GM13976 (cell line): ENCODE data around the gene FUT8.

Experiments used
- DNase-seq: peaks from one replicate; pipeline ENCODE4 v3.0.0; 2012; ENCODE audit warnings: low spot score
- in situ Hi-C: fragments of 300-500 bp; cut with MboI; formaldehyde crosslinking; loops from one replicate; pipeline ENCODE4 v1.12.0; 2022; ENCODE audit warnings: low sequenced_read_pairs, mixed read lengths, inconsistent platforms; ENCODE audit not compliant: unreplicated experiment
- TF ChIP-seq, protein P1 (sequence below): IDR thresholded peaks from 2 replicates; pipeline ENCODE4 v1.5.1; 2012; ENCODE audit warnings: borderline replicate concordance, mild to moderate bottlenecking; ENCODE audit not compliant: insufficient read depth; ENCODE audit errors: extremely low read depth, missing control alignments, control extremely low read depth

Gene FUT8

DNA sequence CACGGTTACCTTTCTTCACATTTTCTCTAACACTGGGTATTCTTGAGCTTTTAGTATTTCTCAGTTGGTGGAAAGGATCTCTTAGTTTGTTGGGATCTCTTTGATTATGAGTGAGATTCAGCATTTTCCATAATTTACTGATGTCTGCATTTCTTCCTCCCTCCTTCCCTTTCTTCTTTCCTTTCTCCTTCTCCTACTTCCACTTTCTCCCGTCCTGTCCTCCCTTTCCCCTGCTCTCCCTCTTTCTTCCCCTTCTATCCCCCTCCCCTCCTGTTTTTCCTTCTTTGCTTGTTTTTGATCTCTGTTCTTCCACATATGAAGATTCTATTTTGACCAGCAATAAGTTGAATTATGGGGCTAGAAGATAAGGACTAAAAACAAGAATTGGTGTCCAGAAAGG is 66.9 kb downstream of the FUT8 start:
- TF ChIP-seq, protein P1, sequence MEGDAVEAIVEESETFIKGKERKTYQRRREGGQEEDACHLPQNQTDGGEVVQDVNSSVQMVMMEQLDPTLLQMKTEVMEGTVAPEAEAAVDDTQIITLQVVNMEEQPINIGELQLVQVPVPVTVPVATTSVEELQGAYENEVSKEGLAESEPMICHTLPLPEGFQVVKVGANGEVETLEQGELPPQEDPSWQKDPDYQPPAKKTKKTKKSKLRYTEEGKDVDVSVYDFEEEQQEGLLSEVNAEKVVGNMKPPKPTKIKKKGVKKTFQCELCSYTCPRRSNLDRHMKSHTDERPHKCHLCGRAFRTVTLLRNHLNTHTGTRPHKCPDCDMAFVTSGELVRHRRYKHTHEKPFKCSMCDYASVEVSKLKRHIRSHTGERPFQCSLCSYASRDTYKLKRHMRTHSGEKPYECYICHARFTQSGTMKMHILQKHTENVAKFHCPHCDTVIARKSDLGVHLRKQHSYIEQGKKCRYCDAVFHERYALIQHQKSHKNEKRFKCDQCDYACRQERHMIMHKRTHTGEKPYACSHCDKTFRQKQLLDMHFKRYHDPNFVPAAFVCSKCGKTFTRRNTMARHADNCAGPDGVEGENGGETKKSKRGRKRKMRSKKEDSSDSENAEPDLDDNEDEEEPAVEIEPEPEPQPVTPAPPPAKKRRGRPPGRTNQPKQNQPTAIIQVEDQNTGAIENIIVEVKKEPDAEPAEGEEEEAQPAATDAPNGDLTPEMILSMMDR: no peak
- DNase-seq: no peak
- in situ Hi-C loops: no loop called here

DNA sequence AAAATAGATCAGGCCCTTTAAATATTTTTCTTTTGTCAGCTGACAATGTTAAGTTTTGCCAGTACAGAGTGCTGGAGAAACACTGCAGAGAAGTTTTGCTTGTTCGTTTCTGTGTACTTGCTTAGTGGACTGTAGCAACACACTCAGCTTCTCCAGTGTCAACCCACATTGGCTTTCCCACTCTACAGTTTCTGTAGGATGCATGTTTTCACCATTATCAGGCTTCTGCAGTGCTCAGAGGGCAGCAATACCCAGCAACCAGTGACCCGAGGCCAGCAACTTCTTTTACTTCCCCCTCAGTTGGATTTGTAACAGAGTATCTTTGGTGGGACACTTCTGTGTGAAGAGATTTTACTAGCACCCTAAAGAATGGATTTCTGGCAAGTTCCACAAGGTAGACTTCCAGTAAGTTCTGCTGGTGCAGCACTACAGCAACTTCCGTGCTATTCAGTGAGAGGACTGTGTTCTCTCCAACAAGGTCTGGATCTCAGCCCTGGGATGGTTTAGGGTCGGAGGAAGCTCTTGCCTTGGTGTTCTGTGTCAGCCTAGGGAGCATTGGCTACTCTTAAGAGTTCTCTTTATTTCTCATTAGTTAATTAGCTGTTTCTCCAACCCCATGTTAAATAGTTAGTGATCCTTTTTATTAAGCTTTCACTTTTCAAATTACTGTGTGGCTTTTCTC is 70.4 kb downstream of the FUT8 start:
- TF ChIP-seq, protein P1: no peak
- in situ Hi-C loops: no loop called here
- no peak for DNase-seq

DNA sequence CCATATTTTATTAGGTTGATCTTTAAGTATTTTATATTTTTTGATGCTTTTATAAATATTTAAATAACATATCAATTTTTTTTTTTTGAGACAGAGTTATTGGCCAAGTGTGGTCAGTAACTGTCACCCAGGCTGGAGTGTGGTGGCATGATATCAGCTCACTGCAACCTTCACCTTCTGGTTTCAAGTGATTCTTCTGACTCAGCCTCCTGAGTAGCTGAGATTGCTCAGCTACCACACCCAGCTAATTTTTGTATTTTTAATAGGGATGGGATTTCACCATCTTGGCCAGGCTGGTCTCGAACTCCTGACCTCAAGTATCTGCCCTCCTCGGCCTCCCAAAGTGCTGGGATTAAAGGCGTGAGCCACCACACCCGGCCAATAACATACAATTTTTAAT is 71.1 kb downstream of the FUT8 start:
- in situ Hi-C loops: no loop called here
- TF ChIP-seq, protein P1: no peak
- no peak for DNase-seq

DNA sequence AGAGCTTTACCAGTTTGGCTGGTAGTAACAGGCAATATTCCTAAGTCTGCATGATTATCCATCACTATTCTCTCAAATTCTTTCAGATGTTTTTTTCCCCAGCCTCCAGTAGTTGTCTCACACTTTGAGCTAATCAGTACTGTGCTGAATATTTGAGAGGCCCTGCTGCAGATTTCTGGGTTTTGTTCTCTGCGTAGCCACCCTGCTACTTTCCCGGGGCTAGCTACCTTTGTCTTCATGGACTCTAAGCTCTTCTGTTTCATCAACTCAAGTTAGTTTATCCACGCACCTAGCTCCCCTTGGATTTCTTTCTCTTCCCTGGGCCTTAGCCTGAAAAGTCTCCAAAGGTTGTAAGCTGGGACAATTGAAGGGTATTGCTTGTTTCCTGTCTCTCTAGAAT is 73.0 kb downstream of the FUT8 start:
- DNase-seq: no peak
- TF ChIP-seq, protein P1: no peak
- in situ Hi-C loops: no loop called here

DNA sequence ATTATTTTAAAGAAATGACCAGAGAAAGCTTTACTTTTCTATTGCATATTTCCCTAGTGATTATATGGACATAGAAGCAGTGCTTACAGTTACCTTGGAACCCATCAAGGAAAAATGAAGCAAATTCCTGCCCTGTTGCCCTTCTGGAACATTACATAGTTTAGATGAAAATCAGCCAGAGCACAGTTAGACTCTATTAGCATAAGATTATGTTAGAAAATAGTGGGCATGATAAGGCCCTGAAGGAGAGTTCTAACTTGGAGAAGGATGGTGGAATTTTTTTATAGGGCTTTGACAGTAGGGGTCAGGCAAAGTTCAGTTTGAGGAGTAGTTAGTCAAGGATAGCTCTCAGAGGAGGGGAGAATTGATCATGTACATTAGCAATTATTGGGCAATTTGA is 74.3 kb downstream of the FUT8 start:
- in situ Hi-C loops: no loop called here
- TF ChIP-seq, protein P1: no peak
- no peak for DNase-seq

DNA sequence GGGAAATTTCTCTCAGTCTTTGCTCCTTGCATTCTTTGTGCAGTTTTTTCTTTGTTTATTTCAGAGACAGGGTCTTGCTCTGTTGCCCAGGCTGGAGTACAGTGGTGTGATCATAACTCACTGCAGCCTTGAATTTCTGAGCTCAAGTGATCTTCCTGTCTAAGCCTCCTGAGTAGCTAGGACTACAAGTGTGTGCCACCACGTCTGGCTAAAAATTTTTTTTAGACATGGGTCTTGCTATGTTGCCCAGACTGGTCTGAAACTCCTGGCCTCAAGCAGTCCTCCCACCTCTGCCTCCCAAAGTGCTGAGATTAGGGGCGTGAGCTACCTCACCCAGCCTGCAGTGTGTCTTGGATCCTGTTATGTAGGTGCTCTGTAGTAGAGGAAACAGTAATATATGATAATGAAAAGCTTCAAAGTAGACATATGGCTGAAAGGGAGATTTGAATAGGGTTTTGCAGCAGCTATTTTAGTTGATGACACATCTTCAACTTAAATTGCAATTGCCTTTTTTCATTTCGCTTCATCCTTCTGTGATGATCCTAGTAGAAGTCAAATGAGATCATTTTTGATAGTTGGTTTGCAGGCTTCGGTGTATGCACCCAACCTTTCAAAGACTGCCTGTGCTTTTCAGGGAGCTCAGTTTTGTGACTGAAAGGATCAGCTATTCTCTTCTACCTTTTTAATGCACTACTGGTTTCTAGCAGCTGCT is 75.4 kb downstream of the FUT8 start:
- TF ChIP-seq, protein P1: no peak
- no peak for DNase-seq
- in situ Hi-C loops: no loop called here
